Esophagus muscularis mucosa (tissue), 4 donors: ENCODE measurements around the gene SUV39H1. TPM values are rescaled to one million over a fixed set of nuclear protein-coding genes. Genes with fewer than 3 reads are reported as not detected.

Experiments used
- DNase-seq: peaks from one replicate; pipeline ENCODE4 v3.0.0-alpha.2; 2017; ENCODE audit errors: extremely low spot score
- H3K27ac ChIP-seq, 4 donors: fragments of 200-600 bp; sonication (generic); replicated peaks in 1 of 4; 1 replicate in 3 of 4; 2 replicates in 1 of 4; pipeline ENCODE4 v1.5.1; 2016 to 2019; ENCODE audit warnings: mild to moderate bottlenecking in 1 of 4
- H3K27me3 ChIP-seq, 4 donors: fragments of 200-600 bp; sonication (generic); one replicate each; pipeline versions ENCODE4 v1.5.1 to v1.6.0; 2016 to 2019
- H3K36me3 ChIP-seq, 4 donors: fragments of 200-600 bp; sonication (generic); one replicate each; pipeline ENCODE4 v1.5.1; 2016 to 2019
- H3K4me1 ChIP-seq, 4 donors: fragments of 200-600 bp; sonication (generic); one replicate each; pipeline ENCODE4 v1.5.1; 2016 to 2019
- H3K4me3 ChIP-seq, 4 donors: fragments of 200-600 bp; sonication (generic); 1 replicate in 2 of 4; 2 replicates in 2 of 4; pipeline ENCODE4 v1.5.1; 2016 to 2019; ENCODE audit warnings: mild to moderate bottlenecking in 4 of 4, moderate library complexity in 1 of 4
- H3K9me3 ChIP-seq, 4 donors: fragments of 200-600 bp; sonication (generic); 1 replicate in 3 of 4; 2 replicates in 1 of 4; pipeline ENCODE4 v1.5.1; 2016 to 2019
- CTCF ChIP-seq, 3 experiments: fragments of 200-600 bp in 2 of 3; fragments of 450-650 bp in 1 of 3; sonication (generic) in 2 of 3; IDR thresholded peaks; one replicate each; pipeline ENCODE4 v1.5.1; 2017 to 2019; ENCODE audit warnings: antibody characterized with exemption in 3 of 3, mild to moderate bottlenecking in 2 of 3, moderate library complexity in 1 of 3
- EP300 ChIP-seq: sonication (generic); formaldehyde crosslinking; IDR thresholded peaks from one replicate; pipeline ENCODE4 v1.6.1; 2017; ENCODE audit warnings: antibody characterized with exemption
- POLR2A ChIP-seq: fragments of 450-650 bp; IDR thresholded peaks from one replicate; pipeline ENCODE4 v1.6.1; 2017; ENCODE audit warnings: antibody characterized with exemption, moderate library complexity, mild to moderate bottlenecking, low read depth
- POLR2AphosphoS5 ChIP-seq, 2 donors: sonication (generic); formaldehyde crosslinking; IDR thresholded peaks; one replicate each; pipeline ENCODE4 v1.6.1; 2017; ENCODE audit warnings: antibody characterized with exemption in 2 of 2
- WGBS: methylation state at CpG from one replicate; pipeline ENCODE4 v1.1.5; 2018; 5-methylcytosine and 5-hydroxymethylcytosine counted together
- intact Hi-C: fragments of 100-400 bp; cut with DNase I; formaldehyde crosslinking; loops from one replicate; pipeline ENCODE4 v1.15.1; 2023
- total RNA-seq, 4 donors: library from RNA; depleted of rRNA; stranded (reverse); fragments of >200 nt; gene quantifications; one replicate each; pipeline versions ENCODE4 v1.1.0 to v1.2.1, GENCODE V29; 2016

SUV39H1 gene
- total RNA-seq, 4 donors from 2014 or later: 2.5 to 4.5 (median 4.3) TPM

DNA sequence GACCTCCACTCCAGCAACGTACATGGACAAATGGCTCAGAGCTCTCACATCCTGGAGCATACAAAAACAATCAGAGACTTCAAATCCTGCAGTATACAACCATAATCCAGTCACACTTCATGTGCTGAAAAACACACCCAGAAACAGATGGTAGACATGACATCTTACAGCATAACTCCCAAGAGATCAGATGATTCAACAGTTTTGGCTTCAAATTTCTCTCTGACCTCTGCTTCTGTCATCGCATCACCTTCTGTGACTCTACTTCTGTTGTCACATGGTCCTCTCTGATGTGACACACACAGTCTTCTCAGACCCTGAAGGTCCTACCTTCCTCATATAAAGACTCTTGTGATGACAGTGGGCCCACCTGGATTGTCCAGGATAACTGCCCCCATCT lies 18.5 kb downstream of the SUV39H1 start:
- H3K4me1 ChIP-seq: no peaks in the 10 kb centered on the region
- no peak for TF ChIP-seq EP300
- no peak for TF ChIP-seq CTCF (IDR thresholded peaks at IDR 0.05)
- TF ChIP-seq POLR2AphosphoS5 (IDR thresholded peaks at IDR 0.05): no peak
- TF ChIP-seq POLR2A: no peak
- DNase-seq: no peak
- no peaks in the 10 kb centered on the region for H3K27me3 ChIP-seq
- H3K4me3 ChIP-seq: no peak overlapping the region
- WGBS: 40% methylated on average over 2 of the region's 2 CpGs
- intact Hi-C loops: no loop called here
- no peaks in the 10 kb centered on the region for H3K36me3 ChIP-seq
- no peak overlapping the region for H3K27ac ChIP-seq
- H3K9me3 ChIP-seq: no peaks in the 10 kb centered on the region

DNA sequence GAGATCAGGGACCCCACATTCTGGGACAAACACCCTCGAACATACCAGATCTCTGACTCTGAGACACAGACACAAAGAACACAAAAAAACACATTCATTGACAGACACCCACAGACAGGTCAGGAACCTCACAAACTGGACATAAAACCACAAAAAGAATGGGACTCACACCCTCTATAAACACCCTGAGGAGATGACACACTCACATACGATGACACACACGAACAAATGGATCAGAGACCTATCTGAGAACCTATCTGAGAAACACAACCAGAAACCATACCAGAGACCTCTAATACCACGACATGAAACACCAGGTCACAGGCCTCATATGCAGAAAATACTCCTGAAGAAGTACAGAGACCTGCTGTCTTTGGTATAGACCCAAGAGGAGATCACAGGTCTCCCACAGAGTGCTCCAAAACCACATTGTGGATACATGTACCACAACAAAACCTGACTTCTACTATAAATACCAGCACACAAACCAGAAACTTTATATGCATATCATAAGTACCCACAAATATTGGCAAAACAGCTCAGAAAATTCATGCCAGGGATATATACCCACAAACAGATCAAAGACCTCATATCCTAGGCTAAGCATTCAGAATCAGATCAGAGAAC lies 19.5 kb downstream of the SUV39H1 start:
- no peak for DNase-seq
- WGBS: 65% methylated on average over 4 of the region's 4 CpGs
- Histone ChIP-seq H3K36me3 (no peaks in the 10 kb centered on the region), H3K27ac (no peak overlapping the region), H3K4me1 (no peaks in the 10 kb centered on the region), H3K27me3 (no peaks in the 10 kb centered on the region), H3K4me3 (no peak overlapping the region), H3K9me3 (no peaks in the 10 kb centered on the region)
- TF ChIP-seq CTCF (IDR thresholded peaks at IDR 0.05) (no peak), POLR2A (no peak), POLR2AphosphoS5 (IDR thresholded peaks at IDR 0.05) (no peak), EP300 (no peak)
- intact Hi-C loops: no loop called here

- H3K9me3 ChIP-seq: no peaks in the 10 kb centered on the region
- no peaks in the 10 kb centered on the region for H3K27me3 ChIP-seq
- 75% methylated on average over 2 of the region's 2 CpGs for WGBS
- DNase-seq: no peak
- no peak overlapping the region for H3K4me3 ChIP-seq
- intact Hi-C loops: no loop called here
- TF ChIP-seq EP300 (no peak), CTCF (IDR thresholded peaks at IDR 0.05) (no peak), POLR2AphosphoS5 (IDR thresholded peaks at IDR 0.05) (no peak), POLR2A (no peak)
- no peaks in the 10 kb centered on the region for H3K4me1 ChIP-seq
- no peaks in the 10 kb centered on the region for H3K36me3 ChIP-seq
- no peak overlapping the region for H3K27ac ChIP-seq
Observed at GRCh38 chrX:48719958-48720357, 23.4 kb downstream of the SUV39H1 start.

- H3K9me3 ChIP-seq: no peaks in the 10 kb centered on the region
- no peaks in the 10 kb centered on the region for H3K4me1 ChIP-seq
- no peaks in the 10 kb centered on the region for H3K36me3 ChIP-seq
- DNase-seq: no peak
- no peak for TF ChIP-seq POLR2A
- H3K4me3 ChIP-seq: no peak overlapping the region
- no peak overlapping the region for H3K27ac ChIP-seq
- intact Hi-C loops: no loop called here
- 57% methylated on average over 3 of the region's 4 CpGs for WGBS
- no peaks in the 10 kb centered on the region for H3K27me3 ChIP-seq
Observed at GRCh38 chrX:48720577-48721250, 24.2 kb downstream of the SUV39H1 start.

GRCh38 chrX:48721916-48722315 lies 25.4 kb downstream of the SUV39H1 start:
- Histone ChIP-seq H3K27me3 (no peaks in the 10 kb centered on the region), H3K4me1 (no peaks in the 10 kb centered on the region), H3K27ac (no peak overlapping the region), H3K36me3 (no peaks in the 10 kb centered on the region), H3K4me3 (no peak overlapping the region), H3K9me3 (no peaks in the 10 kb centered on the region)
- TF ChIP-seq CTCF (IDR thresholded peaks at IDR 0.05): no peak
- TF ChIP-seq POLR2AphosphoS5 (IDR thresholded peaks at IDR 0.05): no peak
- TF ChIP-seq EP300: no peak
- TF ChIP-seq POLR2A: no peak
- DNase-seq: no peak
- intact Hi-C loops: no loop called here
